ENCODE data around the gene UBE2E3. TPM values are rescaled to one million over a fixed set of nuclear protein-coding genes. Genes with fewer than 3 reads are reported as not detected.

UBE2E3 gene
- total and polyA plus RNA-seq, 2 experiments from 2014 or later = 151 to 211 TPM

- no peak overlapping the region for H3K4me3 ChIP-seq
- no peaks in the 10 kb centered on the region for H3K9me2 ChIP-seq (replicated peaks; ENCODE audit: insufficient read depth)
- no peaks in the 10 kb centered on the region for H3K9me3 ChIP-seq (ENCODE audit: low read depth)
- H3K4me2 ChIP-seq = no peak overlapping the region
- H3K27me3 ChIP-seq = no peaks in the 10 kb centered on the region
- H3K36me3 ChIP-seq (replicated peaks; ENCODE audit: insufficient read depth, low read depth) = no peaks in the 10 kb centered on the region
- no peak for TF ChIP-seq EZH2phosphoT487 (IDR thresholded peaks at IDR 0.05; ENCODE audit: low read depth, severe bottlenecking, unreplicated experiment)
- no peak for TF ChIP-seq CTCF (IDR thresholded peaks at IDR 0.05; ENCODE audit: poor library complexity)
- TF ChIP-seq EZH2 (IDR thresholded peaks at IDR 0.05; ENCODE audit: borderline replicate concordance) = no peak
- no peaks in the 10 kb centered on the region for H4K20me1 ChIP-seq (ENCODE audit: insufficient read depth, poor library complexity, severe bottlenecking)
- H3K4me1 ChIP-seq (ENCODE audit: insufficient read depth) = no peaks in the 10 kb centered on the region
- DNase-seq (ENCODE audit: low spot score) = no peak
- H2AFZ ChIP-seq = no peak overlapping the region
- H3K27ac ChIP-seq = no peak overlapping the region
- H3K79me2 ChIP-seq = no peaks in the 10 kb centered on the region
Measured at GRCh38 chr2:180952731-180953336, 27.6 kb upstream of the UBE2E3 start.

DNA sequence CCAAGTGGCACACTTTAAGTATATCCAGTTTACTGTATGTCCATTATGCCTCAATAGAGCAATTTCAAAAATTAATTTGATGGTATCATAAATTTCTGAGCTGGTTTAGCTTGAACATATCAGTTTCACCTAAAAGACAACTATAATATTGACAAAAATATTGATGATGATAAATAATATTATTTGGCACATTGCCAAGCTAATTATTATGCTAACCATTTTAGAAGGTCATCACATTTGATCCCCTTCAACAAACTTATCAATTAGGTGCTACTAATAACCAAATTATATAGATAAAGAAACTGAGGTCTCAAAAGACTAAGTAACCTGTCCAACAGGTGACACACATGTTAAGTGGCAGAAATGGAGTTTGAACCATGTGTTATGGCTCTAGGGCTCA is 26.9 kb upstream of the UBE2E3 start:
- H4K20me1 ChIP-seq (ENCODE audit: insufficient read depth, poor library complexity, severe bottlenecking) = no peaks in the 10 kb centered on the region

GRCh38 chr2:180955101-180955500 is 25.3 kb upstream of the UBE2E3 start:
- Histone ChIP-seq H3K9me3 (ENCODE audit: low read depth) (no peaks in the 10 kb centered on the region), H3K4me3 (no peak overlapping the region), H3K79me2 (no peaks in the 10 kb centered on the region), H4K20me1 (ENCODE audit: insufficient read depth, poor library complexity, severe bottlenecking) (no peaks in the 10 kb centered on the region), H3K4me1 (ENCODE audit: insufficient read depth) (no peaks in the 10 kb centered on the region), H3K4me2 (no peak overlapping the region), H2AFZ (no peak overlapping the region), H3K9me2 (replicated peaks; ENCODE audit: insufficient read depth) (no peaks in the 10 kb centered on the region), H3K27me3 (no peaks in the 10 kb centered on the region), H3K36me3 (replicated peaks; ENCODE audit: insufficient read depth, low read depth) (no peaks in the 10 kb centered on the region), H3K27ac (no peak overlapping the region)
- no peak for TF ChIP-seq EZH2 (IDR thresholded peaks at IDR 0.05; ENCODE audit: borderline replicate concordance)
- no peak for TF ChIP-seq EZH2phosphoT487 (IDR thresholded peaks at IDR 0.05; ENCODE audit: low read depth, severe bottlenecking, unreplicated experiment)
- no peak for TF ChIP-seq CTCF (IDR thresholded peaks at IDR 0.05; ENCODE audit: poor library complexity)
- DNase-seq (ENCODE audit: low spot score) = no peak

More for the DNA sequence above, 26.9 kb upstream of the UBE2E3 start:
- Histone ChIP-seq H3K4me2 (no peak overlapping the region), H3K27ac (no peak overlapping the region), H3K4me1 (ENCODE audit: insufficient read depth) (no peaks in the 10 kb centered on the region), H2AFZ (no peak overlapping the region), H3K4me3 (no peak overlapping the region), H3K9me2 (replicated peaks; ENCODE audit: insufficient read depth) (no peaks in the 10 kb centered on the region), H3K79me2 (no peaks in the 10 kb centered on the region), H3K9me3 (ENCODE audit: low read depth) (no peaks in the 10 kb centered on the region), H3K27me3 (no peaks in the 10 kb centered on the region), H3K36me3 (replicated peaks; ENCODE audit: insufficient read depth, low read depth) (no peaks in the 10 kb centered on the region)
- DNase-seq (ENCODE audit: low spot score) = no peak
- no peak for TF ChIP-seq EZH2 (IDR thresholded peaks at IDR 0.05; ENCODE audit: borderline replicate concordance)
- TF ChIP-seq CTCF (IDR thresholded peaks at IDR 0.05; ENCODE audit: poor library complexity) = no peak
- TF ChIP-seq EZH2phosphoT487 (IDR thresholded peaks at IDR 0.05; ENCODE audit: low read depth, severe bottlenecking, unreplicated experiment) = no peak

GRCh38 chr2:180959787-180960186 is 20.6 kb upstream of the UBE2E3 start:
- Histone ChIP-seq H3K36me3 (replicated peaks; ENCODE audit: insufficient read depth, low read depth) (no peaks in the 10 kb centered on the region), H3K27me3 (no peaks in the 10 kb centered on the region), H2AFZ (no peak overlapping the region), H3K9me3 (ENCODE audit: low read depth) (no peaks in the 10 kb centered on the region), H3K4me2 (no peak overlapping the region), H4K20me1 (ENCODE audit: insufficient read depth, poor library complexity, severe bottlenecking) (no peaks in the 10 kb centered on the region), H3K79me2 (no peaks in the 10 kb centered on the region), H3K4me1 (ENCODE audit: insufficient read depth) (no peaks in the 10 kb centered on the region), H3K9me2 (replicated peaks; ENCODE audit: insufficient read depth) (no peaks in the 10 kb centered on the region), H3K4me3 (no peak overlapping the region), H3K27ac (no peak overlapping the region)
- DNase-seq (ENCODE audit: low spot score) = no peak
- 80% methylated on average over 1 of the region's 1 CpG for WGBS (ENCODE audit: low lambda C conversion rate, missing lambda C conversion rate)
- TF ChIP-seq EZH2 (IDR thresholded peaks at IDR 0.05; ENCODE audit: borderline replicate concordance) (no peak), CTCF (IDR thresholded peaks at IDR 0.05; ENCODE audit: poor library complexity) (no peak)

Measured in hepatocyte (in vitro differentiated cells).